ENCODE measurements around the gene MED9.

GRCh38 chr17:17462048-17462824 is 14.6 kb upstream of the MED9 start:
- no peak for TF ChIP-seq POLR2A (IDR thresholded peaks at IDR 0.05; ENCODE audit: low read depth)
- no peak for TF ChIP-seq POLR2AphosphoS5 (IDR thresholded peaks at IDR 0.05)

Data from esophagus muscularis mucosa (tissue), 2 donors.